ENCODE data around the gene RPS18. TPM values are rescaled to one million over a fixed set of nuclear protein-coding genes. Genes with fewer than 3 reads are reported as not detected.

RPS18 gene
- total and polyA plus RNA-seq, 2 of the 13 experiments (the other 11 are each of a cell fraction or from before 2014, with no cell fraction given): 3,896 to 5,806 TPM

GRCh38 chr6:33313709-33314514 is 42.0 kb downstream of the RPS18 start, which contains the start of gene TAPBP (continued):
- 0 out of 2 replicates have a peak, but pooled peaks have one; percentile 10 for TF ChIP-seq MIXL1 (CRISPR knock-in tag; IDR thresholded peaks at IDR 0.05)
- TF ChIP-seq, protein P1, sequence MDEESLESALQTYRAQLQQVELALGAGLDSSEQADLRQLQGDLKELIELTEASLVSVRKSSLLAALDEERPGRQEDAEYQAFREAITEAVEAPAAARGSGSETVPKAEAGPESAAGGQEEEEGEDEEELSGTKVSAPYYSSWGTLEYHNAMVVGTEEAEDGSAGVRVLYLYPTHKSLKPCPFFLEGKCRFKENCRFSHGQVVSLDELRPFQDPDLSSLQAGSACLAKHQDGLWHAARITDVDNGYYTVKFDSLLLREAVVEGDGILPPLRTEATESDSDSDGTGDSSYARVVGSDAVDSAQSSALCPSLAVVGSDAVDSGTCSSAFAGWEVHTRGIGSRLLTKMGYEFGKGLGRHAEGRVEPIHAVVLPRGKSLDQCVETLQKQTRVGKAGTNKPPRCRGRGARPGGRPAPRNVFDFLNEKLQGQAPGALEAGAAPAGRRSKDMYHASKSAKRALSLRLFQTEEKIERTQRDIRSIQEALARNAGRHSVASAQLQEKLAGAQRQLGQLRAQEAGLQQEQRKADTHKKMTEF (CRISPR knock-in tag; IDR thresholded peaks at IDR 0.05): peak; percentile 72
- TF ChIP-seq AHR (CRISPR knock-in tag; IDR thresholded peaks at IDR 0.05): peak; percentile 75; the same call in 1 of the 2 replicates
- 0 out of 2 replicates have a peak, but pooled peaks have one; percentile 19 for TF ChIP-seq SNAPC2 (CRISPR knock-in tag; IDR thresholded peaks at IDR 0.05)
- TF ChIP-seq, protein P2, sequence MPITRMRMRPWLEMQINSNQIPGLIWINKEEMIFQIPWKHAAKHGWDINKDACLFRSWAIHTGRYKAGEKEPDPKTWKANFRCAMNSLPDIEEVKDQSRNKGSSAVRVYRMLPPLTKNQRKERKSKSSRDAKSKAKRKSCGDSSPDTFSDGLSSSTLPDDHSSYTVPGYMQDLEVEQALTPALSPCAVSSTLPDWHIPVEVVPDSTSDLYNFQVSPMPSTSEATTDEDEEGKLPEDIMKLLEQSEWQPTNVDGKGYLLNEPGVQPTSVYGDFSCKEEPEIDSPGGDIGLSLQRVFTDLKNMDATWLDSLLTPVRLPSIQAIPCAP (CRISPR knock-in tag; IDR thresholded peaks at IDR 0.05; ENCODE audit: low read depth): peak; percentile 100
- TF ChIP-seq ZNF101 (CRISPR knock-in tag; IDR thresholded peaks at IDR 0.05; ENCODE audit: borderline replicate concordance, low read depth): 0 out of 2 replicates have a peak, but pooled peaks have one; percentile 76
- 0 out of 2 replicates have a peak, but pooled peaks have one; percentile 78 for TF ChIP-seq CENPT (CRISPR knock-in tag; IDR thresholded peaks at IDR 0.05; ENCODE audit: low read depth)
- TF ChIP-seq NONO (IDR thresholded peaks at IDR 0.05): no peak
- TF ChIP-seq NONO (CRISPR knock-in tag; conservative IDR thresholded peaks at IDR 0.05): peak; percentile 65; the same call in 1 of the 2 replicates
- TF ChIP-seq ZBTB42 (CRISPR knock-in tag; IDR thresholded peaks at IDR 0.05): no peak
- peak; percentile 87 for TF ChIP-seq ZFY (CRISPR knock-in tag; IDR thresholded peaks at IDR 0.05)
- TF ChIP-seq CAMTA2 (CRISPR knock-in tag; IDR thresholded peaks at IDR 0.05; ENCODE audit: borderline replicate concordance): peak; percentile 21; the same call in 1 of the 2 replicates
- peak; percentile 66 for TF ChIP-seq BRD4 (CRISPR knock-in tag; IDR thresholded peaks at IDR 0.05)
- no peak for TF ChIP-seq ZNF33A (CRISPR knock-in tag; IDR thresholded peaks at IDR 0.05; ENCODE audit: borderline replicate concordance)
- TF ChIP-seq, protein P3, sequence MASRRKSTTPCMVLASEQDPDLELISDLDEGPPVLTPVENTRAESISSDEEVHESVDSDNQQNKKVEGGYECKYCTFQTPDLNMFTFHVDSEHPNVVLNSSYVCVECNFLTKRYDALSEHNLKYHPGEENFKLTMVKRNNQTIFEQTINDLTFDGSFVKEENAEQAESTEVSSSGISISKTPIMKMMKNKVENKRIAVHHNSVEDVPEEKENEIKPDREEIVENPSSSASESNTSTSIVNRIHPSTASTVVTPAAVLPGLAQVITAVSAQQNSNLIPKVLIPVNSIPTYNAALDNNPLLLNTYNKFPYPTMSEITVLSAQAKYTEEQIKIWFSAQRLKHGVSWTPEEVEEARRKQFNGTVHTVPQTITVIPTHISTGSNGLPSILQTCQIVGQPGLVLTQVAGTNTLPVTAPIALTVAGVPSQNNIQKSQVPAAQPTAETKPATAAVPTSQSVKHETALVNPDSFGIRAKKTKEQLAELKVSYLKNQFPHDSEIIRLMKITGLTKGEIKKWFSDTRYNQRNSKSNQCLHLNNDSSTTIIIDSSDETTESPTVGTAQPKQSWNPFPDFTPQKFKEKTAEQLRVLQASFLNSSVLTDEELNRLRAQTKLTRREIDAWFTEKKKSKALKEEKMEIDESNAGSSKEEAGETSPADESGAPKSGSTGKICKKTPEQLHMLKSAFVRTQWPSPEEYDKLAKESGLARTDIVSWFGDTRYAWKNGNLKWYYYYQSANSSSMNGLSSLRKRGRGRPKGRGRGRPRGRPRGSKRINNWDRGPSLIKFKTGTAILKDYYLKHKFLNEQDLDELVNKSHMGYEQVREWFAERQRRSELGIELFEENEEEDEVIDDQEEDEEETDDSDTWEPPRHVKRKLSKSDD (CRISPR knock-in tag; IDR thresholded peaks at IDR 0.05; ENCODE audit: low read depth): 0 out of 2 replicates have a peak, but pooled peaks have one; percentile 39
- TF ChIP-seq, protein P4, sequence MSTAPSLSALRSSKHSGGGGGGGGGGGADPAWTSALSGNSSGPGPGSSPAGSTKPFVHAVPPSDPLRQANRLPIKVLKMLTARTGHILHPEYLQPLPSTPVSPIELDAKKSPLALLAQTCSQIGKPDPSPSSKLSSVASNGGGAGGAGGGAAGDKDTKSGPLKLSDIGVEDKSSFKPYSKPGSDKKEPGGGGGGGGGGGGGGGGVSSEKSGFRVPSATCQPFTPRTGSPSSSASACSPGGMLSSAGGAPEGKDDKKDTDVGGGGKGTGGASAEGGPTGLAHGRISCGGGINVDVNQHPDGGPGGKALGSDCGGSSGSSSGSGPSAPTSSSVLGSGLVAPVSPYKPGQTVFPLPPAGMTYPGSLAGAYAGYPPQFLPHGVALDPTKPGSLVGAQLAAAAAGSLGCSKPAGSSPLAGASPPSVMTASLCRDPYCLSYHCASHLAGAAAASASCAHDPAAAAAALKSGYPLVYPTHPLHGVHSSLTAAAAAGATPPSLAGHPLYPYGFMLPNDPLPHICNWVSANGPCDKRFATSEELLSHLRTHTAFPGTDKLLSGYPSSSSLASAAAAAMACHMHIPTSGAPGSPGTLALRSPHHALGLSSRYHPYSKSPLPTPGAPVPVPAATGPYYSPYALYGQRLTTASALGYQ (CRISPR knock-in tag; IDR thresholded peaks at IDR 0.05): no peak
- no peak for TF ChIP-seq ZNF589 (CRISPR knock-in tag; conservative IDR thresholded peaks at IDR 0.05)
- TF ChIP-seq ZNF136 (CRISPR knock-in tag; IDR thresholded peaks at IDR 0.05; ENCODE audit: low read depth): no peak
- TF ChIP-seq ZNF570 (CRISPR knock-in tag; IDR thresholded peaks at IDR 0.05; ENCODE audit: borderline replicate concordance): no peak
- no peak for TF ChIP-seq ZNF20 (CRISPR knock-in tag; IDR thresholded peaks at IDR 0.05)
- 0 out of 2 replicates have a peak, but pooled peaks have one; percentile 42 for TF ChIP-seq YEATS2 (CRISPR knock-in tag; IDR thresholded peaks at IDR 0.05; ENCODE audit: borderline replicate concordance)

Data from HepG2 (cell line).